Loucy (cell line): Measurements from ENCODE around the gene UQCC5.

Source experiments
- CTCF ChIP-seq: fragments of 200-600 bp; sonication (generic); conservative IDR thresholded peaks from 2 replicates; pipeline ENCODE4 v1.5.1; 2014; ENCODE audit warnings: mild to moderate bottlenecking, antibody characterized with exemption, low read length
- EZH2phosphoT487 ChIP-seq: fragments of 200-600 bp; IDR thresholded peaks from 2 replicates; pipeline ENCODE4 v1.6.1; 2018; ENCODE audit warnings: antibody characterized with exemption, mild to moderate bottlenecking, moderate library complexity, borderline replicate concordance

GRCh38 chr3:52532517-52532837 is 3.9 kb upstream of the UQCC5 start:
- TF ChIP-seq CTCF, result no peak
- no peak for TF ChIP-seq EZH2phosphoT487
